PC-3 (cell line): ENCODE results near the gene PDHX.

Experiments used
- EZH2 ChIP-seq: fragments of 300-600 bp; sonication (generic); IDR thresholded peaks from one replicate; pipeline ENCODE4 v1.6.1; 2017; ENCODE audit warnings: antibody characterized with exemption, mild to moderate bottlenecking, low read length; ENCODE audit not compliant: unreplicated experiment
- EZH2phosphoT487 ChIP-seq: fragments of 300-600 bp; sonication (generic); IDR thresholded peaks from 2 replicates; pipeline ENCODE4 v1.6.1; 2018; ENCODE audit warnings: mild to moderate bottlenecking, antibody characterized with exemption, low read length, borderline replicate concordance
- TF ChIP-seq, protein P1 (sequence below): fragments of 300-600 bp; sonication (generic); conservative IDR thresholded peaks from 2 replicates; pipeline ENCODE4 v1.5.1; 2017; ENCODE audit warnings: antibody characterized with exemption, low read depth, mild to moderate bottlenecking, low read length

DNA sequence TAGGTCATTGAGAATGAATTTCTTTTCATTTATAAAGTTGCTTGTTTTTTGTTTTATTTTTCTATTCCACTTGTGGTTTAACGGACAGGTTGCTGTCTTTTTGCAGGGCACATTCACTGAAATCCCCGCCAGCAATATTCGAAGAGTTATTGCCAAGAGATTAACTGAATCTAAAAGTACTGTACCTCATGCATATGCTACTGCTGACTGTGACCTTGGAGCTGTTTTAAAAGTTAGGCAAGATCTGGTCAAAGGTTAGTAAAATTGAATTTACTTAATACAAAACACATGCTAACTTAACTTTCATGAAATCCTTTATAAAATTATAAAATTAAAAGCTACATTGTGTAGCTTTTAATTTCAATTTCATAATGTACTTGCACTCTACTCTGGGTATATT, 53.6 kb downstream of the PDHX start:
- TF ChIP-seq, protein P1, sequence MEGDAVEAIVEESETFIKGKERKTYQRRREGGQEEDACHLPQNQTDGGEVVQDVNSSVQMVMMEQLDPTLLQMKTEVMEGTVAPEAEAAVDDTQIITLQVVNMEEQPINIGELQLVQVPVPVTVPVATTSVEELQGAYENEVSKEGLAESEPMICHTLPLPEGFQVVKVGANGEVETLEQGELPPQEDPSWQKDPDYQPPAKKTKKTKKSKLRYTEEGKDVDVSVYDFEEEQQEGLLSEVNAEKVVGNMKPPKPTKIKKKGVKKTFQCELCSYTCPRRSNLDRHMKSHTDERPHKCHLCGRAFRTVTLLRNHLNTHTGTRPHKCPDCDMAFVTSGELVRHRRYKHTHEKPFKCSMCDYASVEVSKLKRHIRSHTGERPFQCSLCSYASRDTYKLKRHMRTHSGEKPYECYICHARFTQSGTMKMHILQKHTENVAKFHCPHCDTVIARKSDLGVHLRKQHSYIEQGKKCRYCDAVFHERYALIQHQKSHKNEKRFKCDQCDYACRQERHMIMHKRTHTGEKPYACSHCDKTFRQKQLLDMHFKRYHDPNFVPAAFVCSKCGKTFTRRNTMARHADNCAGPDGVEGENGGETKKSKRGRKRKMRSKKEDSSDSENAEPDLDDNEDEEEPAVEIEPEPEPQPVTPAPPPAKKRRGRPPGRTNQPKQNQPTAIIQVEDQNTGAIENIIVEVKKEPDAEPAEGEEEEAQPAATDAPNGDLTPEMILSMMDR = no peak
- TF ChIP-seq EZH2phosphoT487 = no peak
- no peak for TF ChIP-seq EZH2
